ENCODE data around the gene KDM4C. TPM values are rescaled to one million over a fixed set of nuclear protein-coding genes. Genes with fewer than 3 reads are reported as not detected.

The KDM4C gene
- total and polyA plus RNA-seq, 2 of the 8 experiments (the other 6 are each of a cell fraction or from before 2014, with no cell fraction given), result 13.0 to 26.1 TPM

- TF ChIP-seq CBX8 (IDR thresholded peaks at IDR 0.05; ENCODE audit: borderline replicate concordance, low read depth, low read length) (no peak), SAP30 (IDR thresholded peaks at IDR 0.05; ENCODE audit: insufficient read depth, insufficient replicate concordance, low read length) (no peak), CTBP2 (IDR thresholded peaks at IDR 0.05; ENCODE audit: borderline replicate concordance, insufficient read depth, insufficient read length, low read length) (no peak), SRF (IDR thresholded peaks at IDR 0.05; ENCODE audit: low read depth, low read length) (no peak), BACH1 (IDR thresholded peaks at IDR 0.05; ENCODE audit: low read length) (no peak), RXRA (IDR thresholded peaks at IDR 0.05; ENCODE audit: insufficient read depth, low read depth, low read length) (no peak), PHF8 (conservative IDR thresholded peaks at IDR 0.05; ENCODE audit: low read depth, low read length) (no peak), SP4 (IDR thresholded peaks at IDR 0.05; ENCODE audit: low read length) (no peak)
These were observed 363.3 kb downstream of the KDM4C start (continued) for GRCh38 chr9:7121055-7121454.

Measured in H1 (cell line).